IPS-20b (cell line): ENCODE data around the gene SCN1B.

Source experiments
- H3K27ac ChIP-seq: one replicate; pipeline ENCODE4 v1.5.1; 2013; ENCODE audit warnings: low read length
- H3K27me3 ChIP-seq: 2 replicates; pipeline ENCODE4 v1.6.1; 2013; ENCODE audit warnings: mild to moderate bottlenecking, low read length, inconsistent platforms; ENCODE audit not compliant: insufficient read depth
- H3K36me3 ChIP-seq: 2 replicates; pipeline ENCODE4 v1.6.1; 2013; ENCODE audit warnings: low read depth, mild to moderate bottlenecking, inconsistent platforms, low read length, moderate library complexity; ENCODE audit not compliant: insufficient read depth
- H3K4me1 ChIP-seq: 2 replicates; pipeline ENCODE4 v1.6.1; 2013; ENCODE audit warnings: mild to moderate bottlenecking, control low read depth, inconsistent platforms, low read length, moderate library complexity; ENCODE audit not compliant: insufficient read depth
- H3K4me3 ChIP-seq: 2 replicates; pipeline ENCODE4 v1.5.1; 2013; ENCODE audit warnings: mild to moderate bottlenecking, low read length, inconsistent platforms
- H3K9ac ChIP-seq: 2 replicates; pipeline ENCODE4 v1.6.1; 2013; ENCODE audit warnings: low read depth, mild to moderate bottlenecking, inconsistent platforms, low read length, moderate library complexity
- H3K9me3 ChIP-seq: 2 replicates; pipeline ENCODE4 v1.6.1; 2013; ENCODE audit warnings: mild to moderate bottlenecking, low read depth, low read length, inconsistent platforms; ENCODE audit not compliant: insufficient read depth

Gene SCN1B

GRCh38 chr19:35063940-35064818 is 33.9 kb downstream of the SCN1B start:
- H3K9me3 ChIP-seq = no peaks in the 10 kb centered on the region
- H3K4me3 ChIP-seq = no peak overlapping the region
- H3K36me3 ChIP-seq = no peaks in the 10 kb centered on the region
- no peak overlapping the region for H3K27ac ChIP-seq
- peaks cover 9% of the 10 kb centered on the region; the same call in 1 of the 2 replicates for H3K27me3 ChIP-seq
- H3K9ac ChIP-seq = no peak overlapping the region
- peaks cover 10% of the 10 kb centered on the region; the same call in 1 of the 2 replicates for H3K4me1 ChIP-seq

- H3K4me1 ChIP-seq = peaks cover 14% of the 10 kb centered on the region; the same call in 1 of the 2 replicates
- H3K27me3 ChIP-seq = peaks cover 9% of the 10 kb centered on the region; the same call in 1 of the 2 replicates
- H3K27ac ChIP-seq = no peak overlapping the region
- peaks cover 1% of the 10 kb centered on the region; the same call in 1 of the 2 replicates for H3K9me3 ChIP-seq
- no peaks in the 10 kb centered on the region for H3K36me3 ChIP-seq
- no peak overlapping the region for H3K9ac ChIP-seq
- H3K4me3 ChIP-seq = no peak overlapping the region
These were observed 35.3 kb downstream of the SCN1B start for GRCh38 chr19:35065574-35065973.

- Histone ChIP-seq H3K9ac (no peak overlapping the region; the same call in 1 of the 2 replicates), H3K4me3 (no peak overlapping the region), H3K9me3 (peaks cover 3% of the 10 kb centered on the region; the same call in 1 of the 2 replicates), H3K27me3 (peaks cover 9% of the 10 kb centered on the region; the same call in 1 of the 2 replicates), H3K36me3 (no peaks in the 10 kb centered on the region), H3K4me1 (peaks cover 14% of the 10 kb centered on the region; the same call in 1 of the 2 replicates), H3K27ac (no peak overlapping the region)
These were observed 35.9 kb downstream of the SCN1B start for GRCh38 chr19:35066121-35066520.

- Histone ChIP-seq H3K27ac (peak overlapping the region; percentile 31), H3K9me3 (peaks cover 3% of the 10 kb centered on the region; the same call in 1 of the 2 replicates), H3K4me1 (peaks cover 14% of the 10 kb centered on the region; the same call in 1 of the 2 replicates), H3K9ac (peak overlapping the region; percentile 23; the same call in 1 of the 2 replicates), H3K27me3 (peaks cover 9% of the 10 kb centered on the region; the same call in 1 of the 2 replicates), H3K4me3 (peak overlapping the region; percentile 48; the same call in 1 of the 2 replicates), H3K36me3 (no peaks in the 10 kb centered on the region)
These were observed 36.7 kb downstream of the SCN1B start for GRCh38 chr19:35066691-35067563.

GRCh38 chr19:35068941-35069634 is 38.8 kb downstream of the SCN1B start:
- Histone ChIP-seq H3K4me3 (peak overlapping the region; percentile 53; the same call in 1 of the 2 replicates), H3K4me1 (peaks cover 14% of the 10 kb centered on the region; the same call in 1 of the 2 replicates), H3K9me3 (peaks cover 3% of the 10 kb centered on the region; the same call in 1 of the 2 replicates), H3K27me3 (no peaks in the 10 kb centered on the region; the same call in 1 of the 2 replicates), H3K9ac (peak overlapping the region; percentile 83), H3K27ac (peak overlapping the region; percentile 95), H3K36me3 (no peaks in the 10 kb centered on the region)

GRCh38 chr19:35069696-35070095 is 39.4 kb downstream of the SCN1B start:
- H3K36me3 ChIP-seq = no peaks in the 10 kb centered on the region
- H3K9me3 ChIP-seq = peaks cover 3% of the 10 kb centered on the region; the same call in 1 of the 2 replicates
- no peak overlapping the region for H3K4me3 ChIP-seq
- no peaks in the 10 kb centered on the region for H3K27me3 ChIP-seq
- H3K4me1 ChIP-seq = peaks cover 14% of the 10 kb centered on the region; the same call in 1 of the 2 replicates
- H3K9ac ChIP-seq = no peak overlapping the region
- peak overlapping the region; percentile 95 for H3K27ac ChIP-seq

GRCh38 chr19:35070471-35070870 is 40.2 kb downstream of the SCN1B start:
- Histone ChIP-seq H3K27ac (no peak overlapping the region), H3K9ac (no peak overlapping the region), H3K27me3 (no peaks in the 10 kb centered on the region), H3K36me3 (no peaks in the 10 kb centered on the region), H3K4me1 (peaks cover 14% of the 10 kb centered on the region; the same call in 1 of the 2 replicates), H3K4me3 (no peak overlapping the region), H3K9me3 (peaks cover 3% of the 10 kb centered on the region; the same call in 1 of the 2 replicates)

GRCh38 chr19:35073516-35073915 is 43.2 kb downstream of the SCN1B start:
- Histone ChIP-seq H3K4me3 (no peak overlapping the region), H3K9me3 (peaks cover 3% of the 10 kb centered on the region; the same call in 1 of the 2 replicates), H3K27ac (no peak overlapping the region), H3K9ac (no peak overlapping the region), H3K36me3 (no peaks in the 10 kb centered on the region), H3K27me3 (no peaks in the 10 kb centered on the region; the same call in 1 of the 2 replicates), H3K4me1 (peaks cover 11% of the 10 kb centered on the region; the same call in 1 of the 2 replicates)

GRCh38 chr19:35073941-35074340 is 43.7 kb downstream of the SCN1B start:
- H3K9me3 ChIP-seq = peaks cover 3% of the 10 kb centered on the region; the same call in 1 of the 2 replicates
- no peak overlapping the region for H3K27ac ChIP-seq
- no peak overlapping the region for H3K9ac ChIP-seq
- no peaks in the 10 kb centered on the region; the same call in 1 of the 2 replicates for H3K27me3 ChIP-seq
- H3K36me3 ChIP-seq = no peaks in the 10 kb centered on the region
- H3K4me1 ChIP-seq = peaks cover 7% of the 10 kb centered on the region; the same call in 1 of the 2 replicates
- H3K4me3 ChIP-seq = no peak overlapping the region

- Histone ChIP-seq H3K4me3 (no peak overlapping the region), H3K9me3 (peaks cover 3% of the 10 kb centered on the region; the same call in 1 of the 2 replicates), H3K4me1 (peaks cover under 1% of the 10 kb centered on the region; the same call in 1 of the 2 replicates), H3K27ac (no peak overlapping the region), H3K9ac (no peak overlapping the region), H3K36me3 (no peaks in the 10 kb centered on the region), H3K27me3 (no peaks in the 10 kb centered on the region; the same call in 1 of the 2 replicates)
These were observed 44.3 kb downstream of the SCN1B start for GRCh38 chr19:35074426-35075201.
